HepG2 (cell line): ENCODE measurements around the gene PTF1A. TPM values are rescaled to one million over a fixed set of nuclear protein-coding genes. Genes with fewer than 3 reads are reported as not detected.
A peak's percentile ranks its signal among the peaks of the same experiment; 100 is the strongest.

Source experiments
- ARID2 ChIP-seq: sonication (generic); formaldehyde crosslinking; IDR thresholded peaks from 2 replicates; pipeline ENCODE4 v1.8.1; 2022; ENCODE audit warnings: mild to moderate bottlenecking, missing genetic modification reagents, borderline replicate concordance
- ATF7 ChIP-seq, 2 experiments: fragments of 450-650 bp in 1 of 2; sonication (generic) in 1 of 2; formaldehyde crosslinking in 1 of 2; IDR thresholded peaks; 2 replicates each; pipeline versions ENCODE4 v1.4.0 to v1.6.1; 2016 to 2020; ENCODE audit warnings: antibody characterized with exemption in 1 of 2, mild to moderate bottlenecking in 1 of 2, missing genetic modification reagents in 1 of 2
- ETV6 ChIP-seq: sonication (generic); formaldehyde crosslinking; conservative IDR thresholded peaks from 2 replicates; pipeline ENCODE4 v1.4.0; 2020; ENCODE audit warnings: missing genetic modification reagents
- HOMEZ ChIP-seq: IDR thresholded peaks from 2 replicates; pipeline ENCODE4 v1.6.1; 2016; ENCODE audit warnings: low read depth
- HOXA9 ChIP-seq: sonication (generic); formaldehyde crosslinking; IDR thresholded peaks from 2 replicates; pipeline ENCODE4 v1.8.1; 2022; ENCODE audit warnings: missing genetic modification reagents, mild to moderate bottlenecking, moderate library complexity, borderline replicate concordance
- KLF9 ChIP-seq: IDR thresholded peaks from 2 replicates; pipeline ENCODE4 v1.6.1; 2016; ENCODE audit warnings: low read depth
- NR1H2 ChIP-seq: sonication (generic); formaldehyde crosslinking; IDR thresholded peaks from 2 replicates; pipeline ENCODE4 v1.8.1; 2022; ENCODE audit warnings: low read depth, missing genetic modification reagents, borderline replicate concordance
- PITX1 ChIP-seq: sonication (generic); formaldehyde crosslinking; IDR thresholded peaks from 2 replicates; pipeline ENCODE4 v1.5.1; 2020; ENCODE audit warnings: mild to moderate bottlenecking, missing genetic modification reagents
- SCMH1 ChIP-seq: sonication (generic); formaldehyde crosslinking; IDR thresholded peaks from 2 replicates; pipeline ENCODE4 v1.9.0; 2021; ENCODE audit warnings: missing genetic modification reagents, mild to moderate bottlenecking, borderline replicate concordance
- ZBTB34 ChIP-seq: sonication (generic); formaldehyde crosslinking; IDR thresholded peaks from 2 replicates; pipeline ENCODE4 v1.8.0; 2022; ENCODE audit warnings: mild to moderate bottlenecking, missing genetic modification reagents
- ZNF264 ChIP-seq: sonication (generic); formaldehyde crosslinking; IDR thresholded peaks from 2 replicates; pipeline ENCODE4 v1.4.0; 2020; ENCODE audit warnings: missing genetic modification reagents
- ZNF282 ChIP-seq: fragments of 450-650 bp; IDR thresholded peaks from 2 replicates; pipeline ENCODE4 v1.6.1; 2018; ENCODE audit not compliant: partially characterized antibody
- ZNF510 ChIP-seq: sonication (generic); formaldehyde crosslinking; IDR thresholded peaks from 2 replicates; pipeline ENCODE4 v1.4.0; 2020; ENCODE audit warnings: low read depth, mild to moderate bottlenecking, missing genetic modification reagents
- ZNF644 ChIP-seq: IDR thresholded peaks from 2 replicates; pipeline ENCODE4 v1.6.1; 2016; ENCODE audit warnings: low read depth
- polyA plus RNA-seq, 8 experiments: library from polyadenylated mRNA; depleted of rRNA in 3 of 8; stranded (reverse) in 7 of 8; unstranded in 1 of 8; fragments of >200 nt; fragmentation: Illumina TruSeq in 4 of 8; extraction: Trizol in 4 of 8; gene quantifications; 2 replicates each; pipeline versions ENCODE4 v1.2.1 to v1.2.3, GENCODE V29; 2011 to 2016; ENCODE audit warnings: low read depth in 4 of 8, missing spikeins in 1 of 8, mixed read lengths in 1 of 8; ENCODE audit not compliant: insufficient read depth in 1 of 8
- total RNA-seq, 5 experiments: library from RNA; depleted of rRNA; stranded (reverse); fragments of >200 nt; fragmentation: Illumina TruSeq; extraction: Trizol; gene quantifications; 2 replicates each; pipeline ENCODE4 v1.2.3, GENCODE V29; 2016; ENCODE audit warnings: low read depth in 1 of 5
- TF ChIP-seq, protein P1 (sequence below): sonication (generic); formaldehyde crosslinking; IDR thresholded peaks from 2 replicates; pipeline ENCODE4 v1.5.1; 2020; ENCODE audit warnings: mild to moderate bottlenecking, missing genetic modification reagents, moderate library complexity
- TF ChIP-seq, protein P2 (sequence below), 2 experiments: sonication (generic) in 1 of 2; formaldehyde crosslinking in 1 of 2; IDR thresholded peaks; 2 replicates each; pipeline versions ENCODE4 v1.6.1 to v1.9.0; 2014 to 2022; ENCODE audit warnings: antibody characterized with exemption in 1 of 2, borderline replicate concordance in 1 of 2, inconsistent platforms in 1 of 2, low read depth in 1 of 2, missing genetic modification reagents in 1 of 2
- TF ChIP-seq, protein P3 (sequence below): sonication (generic); formaldehyde crosslinking; IDR thresholded peaks from 2 replicates; pipeline ENCODE4 v1.5.0; 2020; ENCODE audit warnings: mild to moderate bottlenecking, low read depth, missing genetic modification reagents, borderline replicate concordance

Gene PTF1A
- total and polyA plus RNA-seq, 2 of the 13 experiments (the other 11 are each of a cell fraction or from before 2014, with no cell fraction given) = not detected

DNA sequence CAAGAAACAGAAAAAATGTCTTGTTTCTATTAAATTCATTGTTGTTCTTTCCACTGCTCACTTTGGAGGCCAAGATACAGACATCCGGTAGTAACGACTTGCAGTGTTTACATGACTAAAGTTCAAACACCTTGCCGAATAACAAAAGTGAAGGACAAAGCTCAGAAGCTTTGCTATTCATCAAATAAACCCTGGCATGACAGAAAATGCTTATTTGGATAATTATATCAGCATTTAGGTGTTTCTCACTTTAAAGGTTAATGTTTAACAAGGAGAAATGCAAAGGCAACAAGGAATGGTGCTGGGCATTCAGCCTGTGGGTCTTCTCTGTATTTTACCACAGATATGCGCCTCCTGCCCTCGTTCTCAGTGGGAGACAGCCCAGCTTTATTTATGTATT lies 5.4 kb upstream of the PTF1A start (continued):
- TF ChIP-seq ZBTB34 = 0 out of 2 replicates have a peak, but pooled peaks have one; percentile 31
- TF ChIP-seq ZNF510 = no peak
- TF ChIP-seq SCMH1 (CRISPR knock-in tag) = no peak
- no peak for TF ChIP-seq NR1H2 (CRISPR knock-in tag)
- no peak for TF ChIP-seq ZNF282
- no peak for TF ChIP-seq ZNF644
- TF ChIP-seq HOXA9 = no peak
- TF ChIP-seq KLF9 = no peak
- no peak for TF ChIP-seq ARID2 (CRISPR knock-in tag)
- 0 out of 2 replicates have a peak, but pooled peaks have one; percentile 42 for TF ChIP-seq HOMEZ (CRISPR knock-in tag)
- TF ChIP-seq ETV6 (CRISPR knock-in tag) = no peak
- TF ChIP-seq ATF7 (IDR thresholded peaks at IDR 0.05) = no peak
- no peak for TF ChIP-seq ATF7 (CRISPR knock-in tag; IDR thresholded peaks at IDR 0.05)
- TF ChIP-seq, protein P1, sequence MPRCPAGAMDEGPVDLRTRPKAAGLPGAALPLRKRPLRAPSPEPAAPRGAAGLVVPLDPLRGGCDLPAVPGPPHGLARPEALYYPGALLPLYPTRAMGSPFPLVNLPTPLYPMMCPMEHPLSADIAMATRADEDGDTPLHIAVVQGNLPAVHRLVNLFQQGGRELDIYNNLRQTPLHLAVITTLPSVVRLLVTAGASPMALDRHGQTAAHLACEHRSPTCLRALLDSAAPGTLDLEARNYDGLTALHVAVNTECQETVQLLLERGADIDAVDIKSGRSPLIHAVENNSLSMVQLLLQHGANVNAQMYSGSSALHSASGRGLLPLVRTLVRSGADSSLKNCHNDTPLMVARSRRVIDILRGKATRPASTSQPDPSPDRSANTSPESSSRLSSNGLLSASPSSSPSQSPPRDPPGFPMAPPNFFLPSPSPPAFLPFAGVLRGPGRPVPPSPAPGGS = no peak
- no peak for TF ChIP-seq ZNF264 (CRISPR knock-in tag)
- TF ChIP-seq PITX1 (CRISPR knock-in tag) = no peak
- TF ChIP-seq, protein P2, sequence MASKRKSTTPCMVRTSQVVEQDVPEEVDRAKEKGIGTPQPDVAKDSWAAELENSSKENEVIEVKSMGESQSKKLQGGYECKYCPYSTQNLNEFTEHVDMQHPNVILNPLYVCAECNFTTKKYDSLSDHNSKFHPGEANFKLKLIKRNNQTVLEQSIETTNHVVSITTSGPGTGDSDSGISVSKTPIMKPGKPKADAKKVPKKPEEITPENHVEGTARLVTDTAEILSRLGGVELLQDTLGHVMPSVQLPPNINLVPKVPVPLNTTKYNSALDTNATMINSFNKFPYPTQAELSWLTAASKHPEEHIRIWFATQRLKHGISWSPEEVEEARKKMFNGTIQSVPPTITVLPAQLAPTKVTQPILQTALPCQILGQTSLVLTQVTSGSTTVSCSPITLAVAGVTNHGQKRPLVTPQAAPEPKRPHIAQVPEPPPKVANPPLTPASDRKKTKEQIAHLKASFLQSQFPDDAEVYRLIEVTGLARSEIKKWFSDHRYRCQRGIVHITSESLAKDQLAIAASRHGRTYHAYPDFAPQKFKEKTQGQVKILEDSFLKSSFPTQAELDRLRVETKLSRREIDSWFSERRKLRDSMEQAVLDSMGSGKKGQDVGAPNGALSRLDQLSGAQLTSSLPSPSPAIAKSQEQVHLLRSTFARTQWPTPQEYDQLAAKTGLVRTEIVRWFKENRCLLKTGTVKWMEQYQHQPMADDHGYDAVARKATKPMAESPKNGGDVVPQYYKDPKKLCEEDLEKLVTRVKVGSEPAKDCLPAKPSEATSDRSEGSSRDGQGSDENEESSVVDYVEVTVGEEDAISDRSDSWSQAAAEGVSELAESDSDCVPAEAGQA (IDR thresholded peaks at IDR 0.05; ENCODE audit: low read depth) = no peak
- TF ChIP-seq, protein P2 (CRISPR knock-in tag; IDR thresholded peaks at IDR 0.05; ENCODE audit: borderline replicate concordance) = no peak
- TF ChIP-seq, protein P3, sequence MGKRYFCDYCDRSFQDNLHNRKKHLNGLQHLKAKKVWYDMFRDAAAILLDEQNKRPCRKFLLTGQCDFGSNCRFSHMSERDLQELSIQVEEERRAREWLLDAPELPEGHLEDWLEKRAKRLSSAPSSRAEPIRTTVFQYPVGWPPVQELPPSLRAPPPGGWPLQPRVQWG (CRISPR knock-in tag) = no peak
